PC-9 (cell line): Measurements from ENCODE around the gene RHOJ. TPM values are rescaled to one million over a fixed set of nuclear protein-coding genes. Genes with fewer than 3 reads are reported as not detected.

ENCODE experiments used
- BruUV-seq: library from RNA; stranded (reverse); fragments of 400-500 nt; replicated peaks from 2 replicates; lab custom pipeline; 2021; lab: Mats Ljungman, UMichigan
- CTCF ChIA-PET: fragments of 300-600 bp; sonication (Branson Sonifier 250); formaldehyde crosslinking; loops from one replicate; lab custom pipeline; 2022; ENCODE audit warnings: antibody characterized with exemption; lab: Charles Lee
- POLR2A ChIA-PET: fragments of 300-600 bp; sonication (Branson Sonifier 250); formaldehyde crosslinking; loops from one replicate; lab custom pipeline; 2022; ENCODE audit warnings: antibody characterized with exemption; ENCODE audit not compliant: unreplicated experiment; lab: Charles Lee
- DNase-seq, 2 experiments: peaks; one replicate each; pipeline versions ENCODE4 v3.0.0 to v3.0.0-alpha.2; 2015 to 2022; ENCODE audit warnings: mixed read lengths in 1 of 2
- H2AFZ ChIP-seq: fragments of 200-600 bp; sonication (generic); 2 replicates; pipeline ENCODE4 v1.8.1; 2017; ENCODE audit warnings: antibody characterized with exemption
- H3F3A ChIP-seq: fragments of 200-600 bp; sonication (generic); 2 replicates; pipeline ENCODE4 v1.8.1; 2017; ENCODE audit warnings: antibody characterized with exemption, mild to moderate bottlenecking, low read depth; ENCODE audit not compliant: insufficient read depth
- H3K27ac ChIP-seq: fragments of 200-600 bp; sonication (generic); 2 replicates; pipeline ENCODE4 v1.6.1; 2016; ENCODE audit warnings: mixed run types
- H3K27me3 ChIP-seq: fragments of 200-600 bp; sonication (generic); 2 replicates; pipeline ENCODE4 v1.6.1; 2016; ENCODE audit warnings: low read depth, mixed run types; ENCODE audit not compliant: insufficient read depth
- H3K36me3 ChIP-seq: fragments of 200-600 bp; sonication (generic); 2 replicates; pipeline ENCODE4 v1.6.1; 2016; ENCODE audit warnings: low read depth, mixed run types
- H3K4me1 ChIP-seq: fragments of 200-600 bp; sonication (generic); replicated peaks from 2 replicates; pipeline ENCODE4 v1.6.1; 2016; ENCODE audit warnings: mixed run types; ENCODE audit not compliant: insufficient read depth
- H3K4me2 ChIP-seq: fragments of 200-600 bp; sonication (generic); 2 replicates; pipeline ENCODE4 v1.6.1; 2017; ENCODE audit warnings: mixed run types
- H3K4me3 ChIP-seq: fragments of 200-600 bp; sonication (generic); 2 replicates; pipeline ENCODE4 v1.6.1; 2016; ENCODE audit warnings: mixed run types
- H3K79me2 ChIP-seq: fragments of 200-600 bp; sonication (generic); 2 replicates; pipeline ENCODE4 v1.6.1; 2017; ENCODE audit warnings: low read depth, mixed run types
- H3K9me2 ChIP-seq: fragments of 200-600 bp; sonication (generic); 2 replicates; pipeline ENCODE4 v1.8.1; 2017; ENCODE audit warnings: mild to moderate bottlenecking; ENCODE audit not compliant: insufficient read depth
- H3K9me3 ChIP-seq: fragments of 200-600 bp; sonication (generic); 2 replicates; pipeline ENCODE4 v1.8.1; 2016; ENCODE audit warnings: low read depth; ENCODE audit not compliant: insufficient read depth
- H4K20me1 ChIP-seq: fragments of 200-600 bp; sonication (generic); 2 replicates; pipeline ENCODE4 v1.8.1; 2017; ENCODE audit not compliant: insufficient read depth
- CTCF ChIP-seq: fragments of 200-600 bp; sonication (generic); conservative IDR thresholded peaks from 2 replicates; pipeline ENCODE4 v1.6.1; 2017; ENCODE audit warnings: mixed run types, antibody characterized with exemption, mild to moderate bottlenecking, moderate library complexity
- EZH2 ChIP-seq: fragments of 200-600 bp; sonication (generic); IDR thresholded peaks from 2 replicates; pipeline ENCODE4 v1.8.0; 2017; ENCODE audit warnings: antibody characterized with exemption, low read depth
- intact Hi-C: fragments of 100-400 bp; cut with micrococcal nuclease; formaldehyde crosslinking; loops from one replicate; pipeline ENCODE4 v1.10.0; 2022; ENCODE audit not compliant: unreplicated experiment
- total RNA-seq: library from RNA; stranded (reverse); gene quantifications from 2 replicates; pipeline ENCODE4 v1.2.3, GENCODE V29; 2021

Gene RHOJ
- total RNA-seq, 1 experiment from 2014 or later: not detected

- no peak overlapping the region for H3K27ac ChIP-seq
- POLR2A ChIA-PET: no interaction called here
- no peak overlapping the region for H3K4me2 ChIP-seq
- no peak for TF ChIP-seq CTCF
- TF ChIP-seq EZH2: no peak
- CTCF ChIA-PET: no interaction called here
- no peaks in the 10 kb centered on the region for H3K9me3 ChIP-seq
- no peaks in the 10 kb centered on the region for H3K36me3 ChIP-seq
- H4K20me1 ChIP-seq: 0 out of 2 replicates have a peak, but pooled peaks cover 4% of the 10 kb centered on the region
- no TSS peak for BruUV-seq
- no peak overlapping the region for H3K4me3 ChIP-seq
- no peaks in the 10 kb centered on the region for H3F3A ChIP-seq
- no peaks in the 10 kb centered on the region for H3K4me1 ChIP-seq
- H3K9me2 ChIP-seq: no peaks in the 10 kb centered on the region
- H3K27me3 ChIP-seq: no peaks in the 10 kb centered on the region; the same call in 1 of the 2 replicates
- intact Hi-C loops: no loop called here
- no peak overlapping the region for H2AFZ ChIP-seq
- no peak for DNase-seq
- H3K79me2 ChIP-seq: no peaks in the 10 kb centered on the region
Observed at GRCh38 chr14:63228217-63228616, 24.0 kb downstream of the RHOJ start.

GRCh38 chr14:63229330-63230059, 25.3 kb downstream of the RHOJ start:
- CTCF ChIA-PET: interaction anchor here (0.6 kb wide), 1 partner anchor 322 kb away, joined by 3 read pairs; no protein-coding TSS in a partner anchor
- TF ChIP-seq EZH2 (no peak), CTCF (no peak)

GRCh38 chr14:63231766-63232165, 27.5 kb downstream of the RHOJ start:
- ChIA-PET POLR2A (no interaction called here), CTCF (interaction anchor here (0.6 kb wide), 1 partner anchor 9 kb away, joined by 3 read pairs; no protein-coding TSS in a partner anchor)
- H3K9me3 ChIP-seq: no peaks in the 10 kb centered on the region
- no peak for DNase-seq
- intact Hi-C loops: no loop called here
- no peak overlapping the region for H3K27ac ChIP-seq
- H3K4me2 ChIP-seq: no peak overlapping the region
- no peaks in the 10 kb centered on the region for H3K36me3 ChIP-seq
- no peak overlapping the region for H2AFZ ChIP-seq
- no peaks in the 10 kb centered on the region for H3K4me1 ChIP-seq
- H4K20me1 ChIP-seq: no peaks in the 10 kb centered on the region
- no peaks in the 10 kb centered on the region for H3K79me2 ChIP-seq
- no peak for TF ChIP-seq CTCF
- TF ChIP-seq EZH2: no peak
- H3K27me3 ChIP-seq: no peaks in the 10 kb centered on the region
- H3K4me3 ChIP-seq: no peak overlapping the region
- no TSS peak for BruUV-seq
- H3K9me2 ChIP-seq: no peaks in the 10 kb centered on the region
- H3F3A ChIP-seq: no peaks in the 10 kb centered on the region

More at GRCh38 chr14:63229330-63230059, 25.3 kb downstream of the RHOJ start:
- no peaks in the 10 kb centered on the region for H3K27me3 ChIP-seq
- no peaks in the 10 kb centered on the region for H3K4me1 ChIP-seq
- POLR2A ChIA-PET: no interaction called here
- H3K9me3 ChIP-seq: no peaks in the 10 kb centered on the region
- H3K9me2 ChIP-seq: no peaks in the 10 kb centered on the region
- intact Hi-C loops: no loop called here
- 0 out of 2 replicates have a peak, but pooled peaks cover 4% of the 10 kb centered on the region for H4K20me1 ChIP-seq
- no peak overlapping the region for H3K4me3 ChIP-seq
- no peaks in the 10 kb centered on the region for H3K36me3 ChIP-seq
- H3F3A ChIP-seq: no peaks in the 10 kb centered on the region
- no peaks in the 10 kb centered on the region for H3K79me2 ChIP-seq
- no peak overlapping the region for H2AFZ ChIP-seq
- no peak overlapping the region for H3K4me2 ChIP-seq
- BruUV-seq: no TSS peak
- DNase-seq: no peak
- H3K27ac ChIP-seq: no peak overlapping the region
